Astrocyte (in vitro differentiated cells and primary cell): ENCODE measurements around the gene LRP4. TPM values are rescaled to one million over a fixed set of nuclear protein-coding genes. Genes with fewer than 3 reads are reported as not detected.

Experiments used
- DNase-seq: peaks from one replicate; pipeline ENCODE4 v3.0.0-alpha.2; 2010; ENCODE audit warnings: low read depth
- FAIRE-seq: peaks from 2 replicates; lab custom pipeline; 2011; peaks lifted over from hg19 to GRCh38; lab: Jason Lieb, UNC
- H2AFZ ChIP-seq: 2 replicates; pipeline ENCODE4 v1.6.0; 2012; ENCODE audit warnings: low read depth, low read length, inconsistent platforms
- H3K27ac ChIP-seq: 2 replicates; pipeline ENCODE4 v1.5.1; 2011; ENCODE audit warnings: low read depth, low read length, inconsistent platforms
- H3K27me3 ChIP-seq: 2 replicates; pipeline ENCODE4 v1.6.0; 2011; ENCODE audit warnings: low read length, inconsistent platforms; ENCODE audit not compliant: insufficient read depth
- H3K36me3 ChIP-seq: 2 replicates; pipeline ENCODE4 v1.5.1; 2011; ENCODE audit warnings: low read length, inconsistent platforms; ENCODE audit not compliant: insufficient read depth
- H3K4me1 ChIP-seq: 2 replicates; pipeline ENCODE4 v1.5.1; 2011; ENCODE audit warnings: low read length, inconsistent platforms; ENCODE audit not compliant: insufficient read depth
- H3K4me2 ChIP-seq: 2 replicates; pipeline ENCODE4 v1.6.0; 2012; ENCODE audit warnings: low read length, inconsistent platforms
- H3K4me3 ChIP-seq: 2 replicates; pipeline ENCODE4 v1.5.1; 2011; ENCODE audit warnings: low read depth, mild to moderate bottlenecking, low read length, inconsistent platforms; ENCODE audit not compliant: insufficient read depth
- H3K79me2 ChIP-seq: 2 replicates; pipeline ENCODE4 v1.6.0; 2012; ENCODE audit warnings: mild to moderate bottlenecking, low read length, inconsistent platforms; ENCODE audit not compliant: insufficient read depth
- H3K9ac ChIP-seq: 2 replicates; pipeline ENCODE4 v1.6.0; 2012; ENCODE audit warnings: mild to moderate bottlenecking, low read length, inconsistent platforms
- H3K9me3 ChIP-seq: 2 replicates; pipeline ENCODE4 v1.5.1; 2012; ENCODE audit warnings: low read depth, mild to moderate bottlenecking, low read length, inconsistent platforms; ENCODE audit not compliant: insufficient read depth
- H4K20me1 ChIP-seq: 2 replicates; pipeline ENCODE4 v1.6.0; 2012; ENCODE audit warnings: low read length, inconsistent platforms; ENCODE audit not compliant: insufficient read depth
- H3K27ac Mint-ChIP-seq: one replicate; pipeline ENCODE4 v1.8.0; 2021; ENCODE audit warnings: mild to moderate bottlenecking, mixed read lengths; ENCODE audit not compliant: unreplicated experiment
- H3K27me3 Mint-ChIP-seq: one replicate; pipeline ENCODE4 v1.8.0; 2021; ENCODE audit warnings: low read depth, mixed read lengths; ENCODE audit not compliant: unreplicated experiment
- H3K36me3 Mint-ChIP-seq: one replicate; pipeline ENCODE4 v1.8.0; 2021; ENCODE audit warnings: low read depth, mixed read lengths; ENCODE audit not compliant: unreplicated experiment
- H3K4me1 Mint-ChIP-seq: one replicate; pipeline ENCODE4 v1.8.0; 2021; ENCODE audit warnings: low read depth, mixed read lengths; ENCODE audit not compliant: unreplicated experiment
- H3K4me3 Mint-ChIP-seq: one replicate; pipeline ENCODE4 v1.8.0; 2021; ENCODE audit warnings: mild to moderate bottlenecking, moderate library complexity, mixed read lengths; ENCODE audit not compliant: unreplicated experiment
- H3K9me3 Mint-ChIP-seq: one replicate; pipeline ENCODE4 v1.8.0; 2021; ENCODE audit warnings: mild to moderate bottlenecking, mixed read lengths; ENCODE audit not compliant: unreplicated experiment
- EZH2 ChIP-seq: IDR thresholded peaks from 2 replicates; pipeline ENCODE4 v1.6.1; 2012; ENCODE audit warnings: mild to moderate bottlenecking, low read length, inconsistent platforms; ENCODE audit not compliant: insufficient read depth
- total RNA-seq: library from RNA; stranded (reverse); gene quantifications from 2 replicates; pipeline ENCODE4 v1.2.1, GENCODE V29; 2021
- TF ChIP-seq, protein P1 (sequence below): IDR thresholded peaks from 2 replicates; pipeline ENCODE4 v1.5.1; 2011; ENCODE audit warnings: low read depth, mild to moderate bottlenecking, inconsistent platforms, low read length, moderate library complexity; ENCODE audit not compliant: insufficient read depth

Gene LRP4
- total RNA-seq, 1 donor from 2014 or later, result 19.0 TPM

DNA sequence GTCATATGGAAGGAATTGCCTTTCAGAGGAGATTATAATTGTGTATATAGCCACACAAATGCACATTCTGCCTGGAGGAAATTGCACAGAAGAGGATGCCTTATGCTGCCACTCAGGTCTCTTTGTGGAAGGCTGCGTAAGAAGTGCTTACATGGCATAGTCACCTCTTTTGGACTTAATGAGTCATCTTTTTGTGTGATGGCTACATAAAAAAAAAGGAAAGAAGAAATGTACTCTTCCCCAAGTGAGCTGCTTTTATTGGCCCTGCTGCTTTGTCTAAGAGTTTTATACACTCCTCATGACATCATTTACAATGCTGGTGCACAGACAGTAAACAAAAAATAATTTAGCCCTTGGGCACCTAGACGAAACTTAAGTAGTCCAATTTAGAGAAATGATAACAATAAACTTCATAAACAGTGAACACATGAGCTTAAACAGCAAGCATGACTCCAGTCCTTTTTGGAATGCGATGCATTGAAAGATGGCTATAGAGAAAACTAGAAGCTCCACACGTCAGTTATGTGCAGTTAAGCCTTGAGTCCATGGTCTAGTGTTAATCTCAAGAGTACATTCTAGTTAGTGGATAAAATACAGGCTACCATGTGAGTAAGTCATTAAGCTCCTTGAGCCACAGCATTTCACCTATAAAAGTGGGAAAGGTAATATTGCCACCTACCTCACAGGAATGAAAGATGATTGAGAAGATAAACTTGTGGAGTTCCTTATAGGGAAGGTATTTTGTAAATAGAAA, 30.2 kb upstream of the LRP4 start:
- H3K36me3 ChIP-seq, result no peaks in the 10 kb centered on the region
- H3K27ac ChIP-seq, result peak overlapping the region; percentile 44
- H3K9me3 Mint-ChIP-seq, result no peaks in the 10 kb centered on the region
- H3K4me3 ChIP-seq, result no peak overlapping the region
- H3K27me3 ChIP-seq, result no peaks in the 10 kb centered on the region
- H3K36me3 Mint-ChIP-seq, result peaks cover 5% of the 10 kb centered on the region
- H3K27ac Mint-ChIP-seq, result peak overlapping the region; percentile 88
- H3K79me2 ChIP-seq, result peaks cover 1% of the 10 kb centered on the region
- peak; percentile 62 for FAIRE-seq
- peak overlapping the region; percentile 52 for H3K4me2 ChIP-seq
- TF ChIP-seq EZH2, result no peak
- H3K4me3 Mint-ChIP-seq, result no peak overlapping the region
- H3K4me1 Mint-ChIP-seq, result peaks cover 42% of the 10 kb centered on the region
- H3K4me1 ChIP-seq, result peaks cover 24% of the 10 kb centered on the region
- no peaks in the 10 kb centered on the region for H3K27me3 Mint-ChIP-seq
- H3K9me3 ChIP-seq, result no peaks in the 10 kb centered on the region
- no peak overlapping the region for H2AFZ ChIP-seq
- peak overlapping the region; percentile 44 for H3K9ac ChIP-seq
- peaks cover 4% of the 10 kb centered on the region for H4K20me1 ChIP-seq
- DNase-seq, result peak; percentile 90

DNA sequence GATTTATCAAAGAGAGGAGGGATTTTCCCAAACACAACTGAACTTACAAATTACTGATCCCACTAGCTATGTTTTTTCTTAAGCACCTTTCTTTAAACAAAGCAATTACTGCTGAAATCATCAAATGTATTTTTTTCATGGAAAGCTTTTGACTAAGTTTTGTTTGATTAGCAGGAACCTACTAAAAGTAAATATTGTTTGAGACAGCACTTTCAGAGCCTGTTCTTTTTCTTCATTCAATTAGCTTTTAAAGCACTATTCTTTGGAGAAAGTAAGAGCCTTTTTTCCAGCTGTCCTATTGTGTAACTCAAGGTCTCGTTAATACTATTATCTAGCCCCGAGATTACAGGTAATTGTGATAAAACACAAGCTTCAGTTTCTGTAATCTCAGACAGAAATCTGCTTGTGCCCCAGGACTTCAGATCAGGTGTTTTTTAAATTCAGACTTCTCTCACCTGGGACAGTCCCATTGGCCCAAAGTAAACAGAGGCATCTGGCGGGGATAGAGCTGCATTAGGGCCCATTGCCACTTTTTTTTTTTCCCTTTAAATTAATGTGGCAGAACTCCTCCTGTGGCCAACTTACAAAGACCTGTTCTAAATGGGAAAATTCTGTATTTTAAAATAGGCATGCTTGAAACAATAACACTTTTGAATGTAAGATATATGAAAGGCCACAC, 29.2 kb upstream of the LRP4 start:
- Mint-ChIP-seq H3K4me1 (peaks cover 35% of the 10 kb centered on the region), H3K27me3 (no peaks in the 10 kb centered on the region), H3K9me3 (no peaks in the 10 kb centered on the region), H3K27ac (peak overlapping the region; percentile 88), H3K36me3 (peaks cover 5% of the 10 kb centered on the region), H3K4me3 (no peak overlapping the region)
- no peak for TF ChIP-seq EZH2
- TF ChIP-seq, protein P1, sequence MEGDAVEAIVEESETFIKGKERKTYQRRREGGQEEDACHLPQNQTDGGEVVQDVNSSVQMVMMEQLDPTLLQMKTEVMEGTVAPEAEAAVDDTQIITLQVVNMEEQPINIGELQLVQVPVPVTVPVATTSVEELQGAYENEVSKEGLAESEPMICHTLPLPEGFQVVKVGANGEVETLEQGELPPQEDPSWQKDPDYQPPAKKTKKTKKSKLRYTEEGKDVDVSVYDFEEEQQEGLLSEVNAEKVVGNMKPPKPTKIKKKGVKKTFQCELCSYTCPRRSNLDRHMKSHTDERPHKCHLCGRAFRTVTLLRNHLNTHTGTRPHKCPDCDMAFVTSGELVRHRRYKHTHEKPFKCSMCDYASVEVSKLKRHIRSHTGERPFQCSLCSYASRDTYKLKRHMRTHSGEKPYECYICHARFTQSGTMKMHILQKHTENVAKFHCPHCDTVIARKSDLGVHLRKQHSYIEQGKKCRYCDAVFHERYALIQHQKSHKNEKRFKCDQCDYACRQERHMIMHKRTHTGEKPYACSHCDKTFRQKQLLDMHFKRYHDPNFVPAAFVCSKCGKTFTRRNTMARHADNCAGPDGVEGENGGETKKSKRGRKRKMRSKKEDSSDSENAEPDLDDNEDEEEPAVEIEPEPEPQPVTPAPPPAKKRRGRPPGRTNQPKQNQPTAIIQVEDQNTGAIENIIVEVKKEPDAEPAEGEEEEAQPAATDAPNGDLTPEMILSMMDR, result no peak
- H3K4me3 ChIP-seq, result no peak overlapping the region
- peaks cover 24% of the 10 kb centered on the region for H3K4me1 ChIP-seq
- FAIRE-seq, result no peak
- no peaks in the 10 kb centered on the region for H3K27me3 ChIP-seq
- H4K20me1 ChIP-seq, result no peaks in the 10 kb centered on the region
- DNase-seq, result peak; percentile 12
- H3K4me2 ChIP-seq, result peak overlapping the region; percentile 52
- no peaks in the 10 kb centered on the region for H3K9me3 ChIP-seq
- peak overlapping the region; percentile 44 for H3K9ac ChIP-seq
- H3K79me2 ChIP-seq, result peaks cover 5% of the 10 kb centered on the region
- H2AFZ ChIP-seq, result no peak overlapping the region
- H3K36me3 ChIP-seq, result peaks cover 5% of the 10 kb centered on the region
- H3K27ac ChIP-seq, result peak overlapping the region; percentile 44

DNA sequence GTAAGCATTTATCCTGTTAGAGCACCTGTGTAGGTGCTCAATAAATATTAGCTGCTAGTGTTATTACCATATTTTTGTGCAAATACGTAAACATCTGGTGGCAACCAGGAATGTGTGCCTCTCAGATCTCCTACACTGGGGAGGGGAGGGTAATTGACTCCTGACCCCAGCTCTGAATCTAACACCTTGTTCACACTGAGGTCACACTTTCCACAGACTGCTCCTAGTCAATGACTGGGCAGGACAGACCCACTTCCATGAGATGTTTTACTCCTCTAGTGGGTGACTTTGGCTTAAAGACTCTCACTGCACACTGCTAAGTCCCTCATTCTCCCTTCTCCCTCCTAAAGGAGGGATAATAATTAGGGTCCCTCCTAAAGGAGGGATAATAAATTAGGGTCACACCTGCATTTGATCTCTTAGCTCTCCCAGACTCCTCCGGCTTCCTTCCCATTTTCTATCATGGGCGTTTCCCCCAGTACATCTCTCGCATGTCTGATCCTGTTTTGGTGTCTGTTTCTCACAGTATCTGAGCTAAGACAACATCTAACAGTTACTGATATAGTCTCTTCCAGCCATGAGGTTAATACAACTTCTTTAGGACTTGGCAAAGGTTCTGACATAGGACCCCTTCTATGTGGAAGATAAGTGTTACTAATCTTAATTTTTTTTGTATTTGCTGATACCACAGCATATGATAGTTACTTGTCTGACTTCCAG, 26.2 kb upstream of the LRP4 start:
- Mint-ChIP-seq H3K27ac (peak overlapping the region; percentile 15), H3K27me3 (no peaks in the 10 kb centered on the region), H3K4me1 (peaks cover 27% of the 10 kb centered on the region), H3K4me3 (no peak overlapping the region), H3K9me3 (no peaks in the 10 kb centered on the region), H3K36me3 (peaks cover 7% of the 10 kb centered on the region)
- no peaks in the 10 kb centered on the region for H3K9me3 ChIP-seq
- H3K79me2 ChIP-seq, result peaks cover 11% of the 10 kb centered on the region
- no peak overlapping the region for H2AFZ ChIP-seq
- no peak overlapping the region for H3K27ac ChIP-seq
- no peak overlapping the region for H3K4me3 ChIP-seq
- peaks cover 24% of the 10 kb centered on the region for H3K4me1 ChIP-seq
- TF ChIP-seq EZH2, result no peak
- TF ChIP-seq, protein P1, result no peak
- H3K27me3 ChIP-seq, result no peaks in the 10 kb centered on the region
- FAIRE-seq, result no peak
- no peak overlapping the region for H3K4me2 ChIP-seq
- peaks cover 5% of the 10 kb centered on the region for H3K36me3 ChIP-seq
- H3K9ac ChIP-seq, result no peak overlapping the region
- H4K20me1 ChIP-seq, result peaks cover 5% of the 10 kb centered on the region
- no peak for DNase-seq
